SK-N-SH (cell line): ENCODE data around the gene FLYWCH2. TPM values are rescaled to one million over a fixed set of nuclear protein-coding genes. Genes with fewer than 3 reads are reported as not detected.
A peak's percentile ranks its signal among the peaks of the same experiment; 100 is the strongest.

ENCODE experiments used
- CTCF ChIA-PET: fragments of 300-600, 350-600 bp; formaldehyde crosslinking; extraction: SDS; loops from one replicate; lab custom pipeline; 2021; lab: Yijun Ruan, JAX
- POLR2A ChIA-PET: fragments of 350-600 bp; sonication (Branson Sonifier 250); formaldehyde crosslinking; extraction: SDS; loops from one replicate; lab custom pipeline; 2020; ENCODE audit warnings: antibody characterized with exemption, inconsistent platforms; lab: Yijun Ruan, JAX
- DNase-seq: peaks from one replicate; pipeline ENCODE4 v3.0.0; 2012
- H2AFZ ChIP-seq: fragments of 200-600 bp; sonication (generic); 2 replicates; pipeline ENCODE4 v1.8.1; 2016; ENCODE audit warnings: antibody characterized with exemption, mild to moderate bottlenecking, low read depth
- H3F3A ChIP-seq: fragments of 200-600 bp; sonication (generic); replicated peaks from 2 replicates; pipeline ENCODE3; 2016; ENCODE audit warnings: antibody characterized with exemption, mild to moderate bottlenecking; ENCODE audit not compliant: insufficient read depth
- H3K27ac ChIP-seq, 2 experiments: fragments of 200-500 bp in 1 of 2; fragments of 200-600 bp in 1 of 2; sonication (Bioruptor generic) in 1 of 2; sonication (generic), shearing (Covaris generic) in 1 of 2; 2 replicates each; pipeline versions ENCODE4 v1.5.1 to v1.6.1; 2014 to 2016; ENCODE audit warnings: low read depth in 2 of 2, inconsistent platforms in 1 of 2, low read length in 1 of 2, mild to moderate bottlenecking in 1 of 2, mixed read lengths in 1 of 2
- H3K27me3 ChIP-seq: fragments of 200-600 bp; sonication (generic), shearing (Covaris generic); 2 replicates; pipeline ENCODE4 v1.6.1; 2016; ENCODE audit warnings: mixed run types; ENCODE audit not compliant: insufficient read depth
- H3K36me3 ChIP-seq, 2 experiments: fragments of 200-500 bp in 1 of 2; fragments of 200-600 bp in 1 of 2; sonication (Bioruptor generic) in 1 of 2; sonication (generic) in 1 of 2; replicated peaks in 1 of 2; 2 replicates each; pipeline versions ENCODE3 to v1.5.1; 2014 to 2016; ENCODE audit warnings: low read length in 1 of 2, mild to moderate bottlenecking in 1 of 2; ENCODE audit not compliant: insufficient read depth in 2 of 2, control insufficient read depth in 1 of 2
- H3K4me1 ChIP-seq, 2 experiments: fragments of 200-500 bp in 1 of 2; fragments of 200-600 bp in 1 of 2; sonication (Bioruptor generic) in 1 of 2; sonication (generic), shearing (Covaris generic) in 1 of 2; 2 replicates each; pipeline versions ENCODE4 v1.5.1 to v1.6.1; 2014 to 2016; ENCODE audit warnings: low read depth in 1 of 2, low read length in 1 of 2, mixed run types in 1 of 2; ENCODE audit not compliant: insufficient read depth in 2 of 2, control insufficient read depth in 1 of 2
- H3K4me2 ChIP-seq: fragments of 200-600 bp; sonication (generic), shearing (Covaris generic); 2 replicates; pipeline ENCODE4 v1.6.1; 2017; ENCODE audit warnings: mixed run types
- H3K4me3 ChIP-seq, 2 experiments: fragments of 200-500 bp in 1 of 2; fragments of 200-600 bp in 1 of 2; sonication (Bioruptor generic) in 1 of 2; sonication (generic), shearing (Covaris generic) in 1 of 2; 2 replicates each; pipeline versions ENCODE4 v1.5.1 to v1.8.1; 2014 to 2016; ENCODE audit warnings: low read depth in 2 of 2, inconsistent platforms in 1 of 2, low read length in 1 of 2, mild to moderate bottlenecking in 1 of 2, mixed read lengths in 1 of 2, moderate library complexity in 1 of 2
- H3K79me2 ChIP-seq: fragments of 200-600 bp; sonication (generic); 2 replicates; pipeline ENCODE4 v1.8.1; 2017; ENCODE audit warnings: mild to moderate bottlenecking; ENCODE audit not compliant: insufficient read depth
- H3K9ac ChIP-seq: fragments of 200-600 bp; sonication (generic); 2 replicates; pipeline ENCODE4 v1.6.1; 2017; ENCODE audit warnings: mixed run types
- H3K9me2 ChIP-seq: fragments of 200-600 bp; sonication (generic); 2 replicates; pipeline ENCODE4 v1.6.1; 2017; ENCODE audit warnings: mixed run types
- H3K9me3 ChIP-seq: fragments of 200-600 bp; sonication (generic); 2 replicates; pipeline ENCODE4 v1.6.1; 2017; ENCODE audit warnings: mixed run types, mild to moderate bottlenecking, moderate library complexity
- H4K20me1 ChIP-seq: fragments of 200-600 bp; sonication (generic); 2 replicates; pipeline ENCODE4 v1.6.1; 2017; ENCODE audit warnings: mild to moderate bottlenecking, mixed run types; ENCODE audit not compliant: insufficient read depth
- CHD2 ChIP-seq: fragments of 150-350 bp; IDR thresholded peaks from 2 replicates; pipeline ENCODE4 v1.6.1; 2018; ENCODE audit warnings: low read length; ENCODE audit not compliant: partially characterized antibody
- CTCF ChIP-seq: fragments of 200-600 bp; sonication (generic); IDR thresholded peaks from 2 replicates; pipeline ENCODE4 v1.6.1; 2017; ENCODE audit warnings: antibody characterized with exemption, mild to moderate bottlenecking, moderate library complexity
- EZH2phosphoT487 ChIP-seq: fragments of 200-600 bp; sonication (generic); IDR thresholded peaks from 2 replicates; pipeline ENCODE4 v1.6.1; 2017; ENCODE audit warnings: low read depth, mixed run types, mild to moderate bottlenecking, antibody characterized with exemption, moderate library complexity, borderline replicate concordance
- FOSL2 ChIP-seq: IDR thresholded peaks from 2 replicates; pipeline ENCODE4 v1.4.0; 2012; ENCODE audit warnings: low read depth, mild to moderate bottlenecking, moderate library complexity, borderline replicate concordance
- FOXM1 ChIP-seq: IDR thresholded peaks from 2 replicates; pipeline ENCODE4 v1.4.0; 2012; ENCODE audit warnings: low read depth, mild to moderate bottlenecking
- GATA2 ChIP-seq: sonication (generic); formaldehyde crosslinking; IDR thresholded peaks from 2 replicates; pipeline ENCODE4 v1.5.0; 2020; ENCODE audit warnings: mild to moderate bottlenecking, missing genetic modification reagents
- MAX ChIP-seq: IDR thresholded peaks from 2 replicates; pipeline ENCODE4 v1.4.0; 2012; ENCODE audit warnings: low read depth
- MXI1 ChIP-seq: IDR thresholded peaks from 2 replicates; pipeline ENCODE4 v1.6.1; 2012; ENCODE audit warnings: mild to moderate bottlenecking, low read depth, low read length, improper control_type of control experiment
- REST ChIP-seq: IDR thresholded peaks from 2 replicates; pipeline ENCODE4 v1.6.1; 2012; ENCODE audit warnings: mild to moderate bottlenecking, low read depth, low read length, moderate library complexity
- RFX5 ChIP-seq: IDR thresholded peaks from 2 replicates; pipeline ENCODE4 v1.6.1; 2012; ENCODE audit warnings: mild to moderate bottlenecking, improper control_type of control experiment, low read length
- SIN3A ChIP-seq: IDR thresholded peaks from 2 replicates; pipeline ENCODE4 v1.6.1; 2012; ENCODE audit warnings: low read depth, mild to moderate bottlenecking, low read length, moderate library complexity, borderline replicate concordance
- TAF1 ChIP-seq: IDR thresholded peaks from 2 replicates; pipeline ENCODE4 v1.6.1; 2012; ENCODE audit warnings: low read depth, mild to moderate bottlenecking, low read length, moderate library complexity, borderline replicate concordance
- TCF12 ChIP-seq: IDR thresholded peaks from 2 replicates; pipeline ENCODE4 v1.4.0; 2012
- USF2 ChIP-seq: fragments of 150-350 bp; IDR thresholded peaks from 2 replicates; pipeline ENCODE4 v1.6.1; 2017; ENCODE audit warnings: antibody characterized with exemption, low read length, low read depth, borderline replicate concordance
- YY1 ChIP-seq: IDR thresholded peaks from 2 replicates; pipeline ENCODE4 v1.4.0; 2012; ENCODE audit warnings: low read depth, mild to moderate bottlenecking
- WGBS: methylation state at CpG from one replicate; pipeline ENCODE4 v1.1.6; 2017; ENCODE audit warnings: low lambda C conversion rate; 5-methylcytosine and 5-hydroxymethylcytosine counted together
- polyA plus RNA-seq, 3 experiments: library from polyadenylated mRNA; depleted of rRNA; stranded (reverse); fragments of >200 nt; gene quantifications; 2 replicates each; pipeline ENCODE4 v1.2.3, GENCODE V29; 2012

Gene FLYWCH2
- polyA plus RNA-seq, 1 of the 3 experiments (the other 2 are of a cell fraction) = 64.8 TPM

- H3K27ac ChIP-seq = no peak overlapping the region
- POLR2A ChIA-PET = no interaction called here
- no peaks in the 10 kb centered on the region for H3F3A ChIP-seq
- TF ChIP-seq GATA2 (CRISPR knock-in tag) = no peak
- no peak for TF ChIP-seq CHD2
- no peak for TF ChIP-seq SIN3A
- no peak for TF ChIP-seq REST
- TF ChIP-seq FOXM1 = no peak
- TF ChIP-seq TCF12 = no peak
- TF ChIP-seq FOSL2 = no peak
- no peak for TF ChIP-seq MXI1
- TF ChIP-seq RFX5 = no peak
- TF ChIP-seq TAF1 = no peak
- TF ChIP-seq CTCF = no peak
- no peak for TF ChIP-seq EZH2phosphoT487
- no peak for TF ChIP-seq MAX
- no peak for TF ChIP-seq USF2
- no peak for TF ChIP-seq YY1
- no peaks in the 10 kb centered on the region for H3K36me3 ChIP-seq
- WGBS = 79% methylated on average over 13 of the region's 14 CpGs
- H2AFZ ChIP-seq = no peak overlapping the region
- H3K27me3 ChIP-seq = no peaks in the 10 kb centered on the region; the same call in none of the 2 replicates
- H3K79me2 ChIP-seq = no peaks in the 10 kb centered on the region
- no peak overlapping the region for H3K9ac ChIP-seq
- H3K9me3 ChIP-seq = 0 out of 2 replicates have a peak, but pooled peaks cover 6% of the 10 kb centered on the region
- CTCF ChIA-PET = interaction anchor here (1.3 to 2.1 kb wide), 2 partner anchors 12 to 17 kb away, joined by 7 to 13 read pairs; no protein-coding TSS in a partner anchor
- no peaks in the 10 kb centered on the region for H4K20me1 ChIP-seq
- peak; percentile 81 for DNase-seq
- peaks cover 0 to 6% of the 10 kb centered on the region in 2 experiments; a peak in 1 of 4 replicates for H3K4me1 ChIP-seq
- no peaks in the 10 kb centered on the region for H3K9me2 ChIP-seq
- H3K4me3 ChIP-seq = no peak overlapping the region
- H3K4me2 ChIP-seq = no peak overlapping the region
Observed at GRCh38 chr16:2856061-2856670, 26.8 kb upstream of the FLYWCH2 start.
